ENCODE measurements around the gene CYP3A7. TPM values are rescaled to one million over a fixed set of nuclear protein-coding genes. Genes with fewer than 3 reads are reported as not detected.

CYP3A7 gene
- total RNA-seq, 1 experiment from 2014 or later = not detected

GRCh38 chr7:99694912-99695304, 40.1 kb downstream of the CYP3A7 start:
- H3K23ac ChIP-seq (ENCODE audit: insufficient read length, low read depth, low read length) = no peak overlapping the region
- no peak overlapping the region for H3K56ac ChIP-seq (ENCODE audit: insufficient read length, low read depth, low read length)
- no peak overlapping the region for H3K4ac ChIP-seq (ENCODE audit: low read depth, low read length)
- H3K23me2 ChIP-seq (ENCODE audit: insufficient read length, low read depth, low read length, poor library complexity, severe bottlenecking) = no peaks in the 10 kb centered on the region
- H2BK5ac ChIP-seq (ENCODE audit: insufficient read length, low read length) = no peak overlapping the region
- no peak overlapping the region for H2BK20ac ChIP-seq (ENCODE audit: low read depth, low read length, poor library complexity, severe bottlenecking)
- H2BK15ac ChIP-seq (ENCODE audit: low read depth, low read length) = no peak overlapping the region
- H3K14ac ChIP-seq (ENCODE audit: insufficient read depth, low read length) = no peak overlapping the region
- no peak overlapping the region for H4K5ac ChIP-seq (ENCODE audit: insufficient read length, low read depth, low read length)
- H3K9me3 Mint-ChIP-seq = no peaks in the 10 kb centered on the region; a peak in 1 of 5 replicates
- no peak overlapping the region for H2AK5ac ChIP-seq (ENCODE audit: insufficient read length, low read length)
- no peak overlapping the region for H4K91ac ChIP-seq (ENCODE audit: insufficient read length, low read depth, low read length)
- no peak overlapping the region for H3K4me2 ChIP-seq (ENCODE audit: insufficient read depth, insufficient read length, low read length)
- no peak overlapping the region for H3K9ac ChIP-seq (ENCODE audit: extremely low read depth, insufficient read length, low read length)
- H3T11ph ChIP-seq (ENCODE audit: low read length) = no peak overlapping the region
- no peak overlapping the region for H2BK12ac ChIP-seq (ENCODE audit: insufficient read length, low read depth, low read length)
- H3K27ac Mint-ChIP-seq = no peak overlapping the region
- DNase-seq = no peak
- peaks cover 6% of the 10 kb centered on the region for H3K27me3 Mint-ChIP-seq (ENCODE audit: low read depth)
- H3K79me1 ChIP-seq (ENCODE audit: insufficient read depth, low read depth, low read length, poor library complexity, severe bottlenecking) = no peaks in the 10 kb centered on the region
- no peak for TF ChIP-seq CTCF (conservative IDR thresholded peaks at IDR 0.05)
- H3K36me3 Mint-ChIP-seq (ENCODE audit: insufficient read depth in 1 of 3, low read depth in 3 of 3) = no peaks in the 10 kb centered on the region
- no peak overlapping the region for H4K8ac ChIP-seq (replicated peaks; ENCODE audit: insufficient read length, low read depth, low read length)
- no peaks in the 10 kb centered on the region for H4K20me1 ChIP-seq (ENCODE audit: control insufficient read depth, insufficient read depth, insufficient read length)
- peaks cover 26 to 31% of the 10 kb centered on the region in 2 experiments for H3K4me1 Mint-ChIP-seq
- no peak overlapping the region for H2AFZ ChIP-seq (ENCODE audit: low read length)
- H3K79me2 ChIP-seq (ENCODE audit: insufficient read depth, low read length) = no peaks in the 10 kb centered on the region
- H3K27me3 ChIP-seq (ENCODE audit: insufficient read depth, low read length) = no peaks in the 10 kb centered on the region; the same call in 1 of the 2 replicates
- H3K4me1 ChIP-seq (ENCODE audit: insufficient read depth, low read length) = peaks cover 6% of the 10 kb centered on the region; the same call in 1 of the 2 replicates
- no CpG with 5 or more reads among the region's 1 CpG for WGBS (ENCODE audit: extremely low coverage, insufficient read length, low lambda C conversion rate)
- H3K4me3 Mint-ChIP-seq = no peak overlapping the region
- H3K9me3 ChIP-seq (ENCODE audit: control insufficient read depth, low read depth, low read length) = no peaks in the 10 kb centered on the region
- H3K18ac ChIP-seq (ENCODE audit: insufficient read length, low read depth, low read length) = no peak overlapping the region
- no peak overlapping the region for H2BK120ac ChIP-seq (ENCODE audit: low read depth, low read length, poor library complexity, severe bottlenecking)
- no peak overlapping the region for H3K27ac ChIP-seq (ENCODE audit: insufficient read length, low read depth, low read length)

All from H9 (cell line).